Activated naive CD4-positive, alpha-beta T cell treated with anti-CD3 and anti-CD28 coated beads, Interleukin-2, amount 10 ng/mL, durations not matched to agents 7 days and 5 days (primary cell): Measurements from ENCODE around the gene CDK5RAP2.
"Not testable (repeated sequence)": the region's sequence is repeated elsewhere in the genome, so short reads cannot be mapped to it uniquely, and the experiment has no call there.

Source experiments
- CTCF ChIA-PET: fragments of 350-600 bp; sonication (Branson Sonifier 250); formaldehyde crosslinking; loops from one replicate; lab custom pipeline; 2021; ENCODE audit warnings: antibody characterized with exemption; lab: Charles Lee
- DNase-seq: peaks from one replicate; pipeline ENCODE4 v3.0.0-alpha.2; 2020
- H3K27ac Mint-ChIP-seq: one replicate; pipeline ENCODE4 v1.8.0; 2021; ENCODE audit warnings: mild to moderate bottlenecking, moderate library complexity, mixed read lengths
- H3K27me3 Mint-ChIP-seq: one replicate; pipeline ENCODE4 v1.8.0; 2021; ENCODE audit warnings: mild to moderate bottlenecking, mixed read lengths
- H3K36me3 Mint-ChIP-seq: one replicate; pipeline ENCODE4 v1.8.0; 2021; ENCODE audit warnings: mixed read lengths
- H3K4me1 Mint-ChIP-seq: one replicate; pipeline ENCODE4 v1.8.0; 2021; ENCODE audit warnings: mixed read lengths
- H3K4me3 Mint-ChIP-seq: one replicate; pipeline ENCODE4 v1.8.0; 2021; ENCODE audit warnings: mild to moderate bottlenecking, moderate library complexity, mixed read lengths
- H3K9me3 Mint-ChIP-seq: one replicate; pipeline ENCODE4 v1.8.0; 2021; ENCODE audit warnings: mixed read lengths

CDK5RAP2 gene

DNA sequence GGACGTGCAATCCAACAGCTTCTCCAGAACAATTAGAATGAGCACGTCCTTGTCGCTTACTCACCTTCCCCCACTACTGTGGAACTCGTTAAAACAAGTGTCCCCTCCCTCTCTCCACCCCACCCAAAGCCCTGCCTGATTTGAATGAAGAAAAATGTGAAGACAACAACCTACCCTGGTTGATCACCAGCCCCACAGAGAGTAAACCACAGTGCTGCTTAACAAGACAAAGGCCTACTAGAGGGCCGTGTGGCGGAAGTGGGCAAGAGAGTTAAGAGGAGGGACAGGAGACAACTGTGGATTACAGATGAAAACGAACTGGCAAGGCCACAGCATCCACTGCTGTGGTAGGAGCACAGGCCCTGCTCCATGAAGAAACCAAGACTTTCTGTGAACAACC is 51.1 kb downstream of the CDK5RAP2 start:
- Mint-ChIP-seq H3K4me1 (peaks cover 13% of the 10 kb centered on the region), H3K27me3 (no peaks in the 10 kb centered on the region), H3K9me3 (no peaks in the 10 kb centered on the region), H3K27ac (no peak overlapping the region), H3K36me3 (peaks cover 83% of the 10 kb centered on the region), H3K4me3 (no peak overlapping the region)
- CTCF ChIA-PET, result no interaction called here
- DNase-seq, result no peak

DNA sequence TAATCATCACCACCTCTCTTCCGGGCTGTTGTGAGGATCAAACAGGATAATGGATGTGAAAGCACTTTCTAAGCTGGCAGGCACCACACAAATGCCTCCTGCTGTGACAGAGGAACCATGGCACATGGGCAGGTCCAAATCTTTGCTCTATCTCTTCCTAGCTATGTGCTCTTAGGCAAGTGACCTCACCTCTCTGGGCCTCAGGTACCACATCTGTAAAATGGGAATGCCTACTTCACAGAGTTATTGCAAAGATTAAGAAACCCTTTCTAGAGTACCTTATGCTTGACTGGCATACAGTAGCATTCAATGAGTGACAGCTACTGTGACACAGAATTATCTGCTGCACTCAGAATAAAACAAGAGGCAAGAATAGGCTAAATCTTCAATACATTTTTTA is 51.6 kb downstream of the CDK5RAP2 start:
- Mint-ChIP-seq H3K36me3 (peaks cover 85% of the 10 kb centered on the region), H3K9me3 (no peaks in the 10 kb centered on the region), H3K4me1 (peaks cover 10% of the 10 kb centered on the region), H3K27ac (no peak overlapping the region), H3K27me3 (no peaks in the 10 kb centered on the region), H3K4me3 (no peak overlapping the region)
- CTCF ChIA-PET, result no interaction called here
- DNase-seq, result no peak

DNA sequence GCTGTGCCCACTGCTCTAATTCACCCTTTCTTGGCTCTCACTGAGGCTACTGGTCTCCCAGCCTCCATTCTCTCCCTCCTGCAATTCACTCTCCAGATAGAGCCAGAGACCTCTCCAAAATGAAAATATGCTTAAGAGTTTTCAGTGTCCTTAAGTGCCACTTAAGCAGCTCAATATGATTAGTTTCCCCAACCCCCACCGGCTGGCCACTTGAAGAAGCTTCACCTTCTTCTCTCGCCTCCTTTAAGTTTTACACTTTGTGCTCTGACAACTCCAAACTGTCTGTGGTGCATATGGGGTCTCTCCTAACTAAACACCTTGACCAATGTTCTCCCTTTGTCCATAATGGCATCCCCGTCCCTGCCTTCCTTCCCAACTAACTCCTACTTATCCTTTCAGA is 53.4 kb downstream of the CDK5RAP2 start:
- Mint-ChIP-seq H3K27me3 (no peaks in the 10 kb centered on the region), H3K27ac (no peak overlapping the region), H3K9me3 (no peaks in the 10 kb centered on the region), H3K4me3 (no peak overlapping the region), H3K36me3 (peaks cover 81% of the 10 kb centered on the region), H3K4me1 (no peaks in the 10 kb centered on the region)
- DNase-seq, result no peak
- CTCF ChIA-PET, result interaction anchor here (0.6 kb wide), 1 partner anchor 936 kb away, joined by 4 read pairs; no protein-coding TSS in a partner anchor

DNA sequence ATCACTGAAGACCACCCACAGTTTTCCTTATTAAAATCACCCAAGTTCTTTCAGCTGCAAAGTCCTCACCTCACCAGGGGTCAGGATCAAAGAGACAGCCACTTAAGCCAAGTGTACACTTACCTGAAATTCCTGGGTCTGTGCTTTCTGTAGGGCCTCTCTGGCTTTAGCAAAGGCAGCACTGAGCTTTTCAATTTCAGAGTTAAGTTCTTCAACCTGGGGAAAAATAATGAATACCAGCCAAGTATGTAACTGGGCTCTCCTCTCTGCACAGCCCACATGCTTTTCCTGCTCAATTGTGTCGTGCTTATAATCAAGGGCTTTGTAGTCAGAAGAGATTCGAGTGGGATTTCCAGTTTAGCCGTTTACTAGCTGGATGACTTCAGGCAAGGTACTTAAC is 55.1 kb downstream of the CDK5RAP2 start:
- H3K36me3 Mint-ChIP-seq, result peaks cover 71% of the 10 kb centered on the region
- no peaks in the 10 kb centered on the region for H3K27me3 Mint-ChIP-seq
- H3K4me1 Mint-ChIP-seq, result no peaks in the 10 kb centered on the region
- no peak for DNase-seq
- CTCF ChIA-PET, result no interaction called here
- H3K9me3 Mint-ChIP-seq, result no peaks in the 10 kb centered on the region
- no peak overlapping the region for H3K4me3 Mint-ChIP-seq
- no peak overlapping the region for H3K27ac Mint-ChIP-seq

DNA sequence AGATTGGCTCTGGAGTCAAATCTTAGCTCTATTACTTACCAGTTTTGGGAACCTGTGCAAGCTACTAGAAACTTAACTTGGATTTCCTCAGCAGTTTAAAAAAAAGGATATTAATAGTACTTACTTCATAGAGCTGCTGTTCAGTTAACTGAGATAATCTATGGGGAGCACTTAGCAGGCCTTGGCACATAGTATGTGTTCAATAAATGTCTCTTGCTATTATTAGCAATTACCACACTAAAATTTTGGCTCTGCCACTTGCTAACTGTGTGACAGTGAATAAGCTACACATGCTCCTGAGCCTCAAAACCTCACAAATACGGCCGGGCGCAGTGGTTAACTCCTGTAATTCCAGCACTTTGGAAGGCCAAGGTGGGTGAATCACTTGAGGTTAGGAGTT is 55.9 kb downstream of the CDK5RAP2 start:
- Mint-ChIP-seq H3K9me3 (no peaks in the 10 kb centered on the region), H3K36me3 (peaks cover 68% of the 10 kb centered on the region), H3K4me3 (no peak overlapping the region), H3K27ac (no peak overlapping the region), H3K27me3 (no peaks in the 10 kb centered on the region), H3K4me1 (no peaks in the 10 kb centered on the region)
- CTCF ChIA-PET, result no interaction called here
- no peak for DNase-seq

DNA sequence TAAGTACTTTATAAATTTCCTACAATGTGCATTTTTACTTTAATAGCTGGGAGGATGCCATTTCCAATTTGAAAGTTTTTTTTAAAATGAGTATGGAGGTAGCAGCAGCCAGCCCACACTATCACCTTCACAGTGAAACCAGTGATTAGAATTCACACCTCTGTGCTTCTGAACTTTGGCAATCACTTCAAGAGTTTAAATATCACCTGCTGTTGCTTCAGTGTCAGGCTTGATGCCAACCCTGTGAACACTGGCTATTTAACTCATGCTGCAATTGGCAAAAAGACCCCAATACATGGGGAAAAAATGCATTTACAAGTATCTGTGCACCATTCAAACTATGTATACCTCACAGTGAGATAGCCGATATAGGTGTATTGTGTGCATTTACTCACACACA is 57.4 kb downstream of the CDK5RAP2 start:
- H3K4me3 Mint-ChIP-seq, result no peak overlapping the region
- H3K27ac Mint-ChIP-seq, result no peak overlapping the region
- H3K4me1 Mint-ChIP-seq, result no peaks in the 10 kb centered on the region
- CTCF ChIA-PET, result no interaction called here
- no peak for DNase-seq
- H3K36me3 Mint-ChIP-seq, result peaks cover 63% of the 10 kb centered on the region
- H3K27me3 Mint-ChIP-seq, result no peaks in the 10 kb centered on the region
- no peaks in the 10 kb centered on the region for H3K9me3 Mint-ChIP-seq

DNA sequence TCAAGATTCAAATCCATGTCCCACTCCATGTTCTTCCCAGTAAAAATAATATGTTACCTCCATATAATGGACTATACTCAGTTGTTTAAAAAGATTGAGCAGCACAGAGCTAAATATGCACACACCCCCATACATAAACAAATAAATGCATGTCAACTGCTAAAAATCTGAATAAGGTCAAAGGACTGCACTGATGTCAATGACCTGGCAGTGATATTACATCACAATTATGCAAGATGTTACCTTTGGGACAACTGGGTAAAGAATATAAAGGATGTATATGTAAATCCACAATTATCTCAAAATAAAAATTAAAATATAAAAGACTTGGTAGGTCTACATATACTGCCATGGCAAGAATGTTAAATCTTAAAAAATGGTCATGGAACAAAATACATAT is 57.9 kb downstream of the CDK5RAP2 start:
- DNase-seq, result no peak
- Mint-ChIP-seq H3K9me3 (no peaks in the 10 kb centered on the region), H3K27ac (no peak overlapping the region), H3K27me3 (no peaks in the 10 kb centered on the region), H3K36me3 (peaks cover 61% of the 10 kb centered on the region), H3K4me1 (no peaks in the 10 kb centered on the region), H3K4me3 (no peak overlapping the region)
- CTCF ChIA-PET, result no interaction called here

DNA sequence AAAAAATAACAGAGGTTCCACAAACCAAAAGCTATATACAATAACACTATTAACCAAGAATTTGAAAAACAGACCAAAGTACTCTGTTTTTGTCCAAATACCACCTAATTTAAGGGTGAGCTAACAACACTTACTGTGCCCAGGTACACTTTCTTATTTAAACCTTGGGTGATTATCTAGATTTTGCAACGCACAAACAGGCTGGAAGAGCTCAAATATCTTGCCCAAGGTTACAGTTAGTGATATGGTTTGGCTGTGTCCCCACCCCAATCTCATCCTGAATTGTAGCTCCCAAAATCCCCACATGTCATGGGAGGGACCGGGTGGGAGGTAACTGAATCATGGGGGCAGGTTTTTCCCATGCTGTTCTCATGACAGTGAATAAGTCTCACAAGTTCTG is 58.9 kb downstream of the CDK5RAP2 start:
- CTCF ChIA-PET, result interaction anchor here (1.2 to 1.8 kb wide), 3 partner anchors 10 to 11 kb away, joined by 3 to 5 read pairs (median 5); no protein-coding TSS in a partner anchor
- peaks cover 58% of the 10 kb centered on the region for H3K36me3 Mint-ChIP-seq
- no peak for DNase-seq
- no peaks in the 10 kb centered on the region for H3K27me3 Mint-ChIP-seq
- H3K27ac Mint-ChIP-seq, result no peak overlapping the region
- H3K4me1 Mint-ChIP-seq, result no peaks in the 10 kb centered on the region
- no peak overlapping the region for H3K4me3 Mint-ChIP-seq
- no peaks in the 10 kb centered on the region for H3K9me3 Mint-ChIP-seq

DNA sequence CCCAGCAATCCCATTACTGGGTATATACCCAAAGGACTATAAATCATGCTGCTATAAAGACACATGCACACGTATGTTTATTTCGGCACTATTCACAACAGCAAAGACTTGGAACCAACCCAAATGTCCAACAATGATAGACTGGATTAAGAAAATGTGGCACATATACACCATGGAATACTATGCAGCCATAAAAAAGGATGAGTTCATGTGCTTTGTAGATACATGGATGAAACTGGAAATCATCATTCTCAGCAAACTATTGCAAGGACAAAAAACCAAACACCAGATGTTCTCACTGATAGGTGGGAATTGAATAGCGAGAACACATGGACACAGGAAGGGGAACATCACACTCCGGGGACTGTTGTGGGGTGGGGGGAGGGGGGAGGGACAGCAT is 64.0 kb downstream of the CDK5RAP2 start:
- DNase-seq, H3K27me3 Mint-ChIP-seq, CTCF ChIA-PET, H3K9me3 Mint-ChIP-seq, H3K4me3 Mint-ChIP-seq, H3K4me1 Mint-ChIP-seq, H3K27ac Mint-ChIP-seq: not testable (repeated sequence)
- peaks cover 69% of the 10 kb centered on the region for H3K36me3 Mint-ChIP-seq

DNA sequence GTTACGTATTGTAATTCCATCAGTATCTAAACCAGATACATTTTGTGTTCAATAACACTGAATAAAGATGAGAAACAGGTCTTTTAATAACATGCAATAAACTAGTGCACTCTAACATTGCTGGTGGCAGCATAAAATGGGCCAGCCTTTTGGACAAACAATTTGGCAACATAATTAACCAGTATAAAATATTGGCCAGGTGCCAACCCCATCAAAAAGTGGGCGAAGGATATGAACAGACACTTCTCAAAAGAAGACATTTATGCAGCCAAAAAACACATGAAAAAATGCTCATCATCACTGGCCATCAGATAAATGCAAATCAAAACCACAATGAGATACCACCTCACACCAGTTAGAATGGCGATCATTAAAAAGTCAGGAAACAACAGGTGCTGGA is 64.5 kb downstream of the CDK5RAP2 start:
- H3K27me3 Mint-ChIP-seq, H3K27ac Mint-ChIP-seq, H3K4me3 Mint-ChIP-seq, CTCF ChIA-PET, H3K9me3 Mint-ChIP-seq, H3K4me1 Mint-ChIP-seq, DNase-seq: not testable (repeated sequence)
- H3K36me3 Mint-ChIP-seq, result peaks cover 72% of the 10 kb centered on the region

DNA sequence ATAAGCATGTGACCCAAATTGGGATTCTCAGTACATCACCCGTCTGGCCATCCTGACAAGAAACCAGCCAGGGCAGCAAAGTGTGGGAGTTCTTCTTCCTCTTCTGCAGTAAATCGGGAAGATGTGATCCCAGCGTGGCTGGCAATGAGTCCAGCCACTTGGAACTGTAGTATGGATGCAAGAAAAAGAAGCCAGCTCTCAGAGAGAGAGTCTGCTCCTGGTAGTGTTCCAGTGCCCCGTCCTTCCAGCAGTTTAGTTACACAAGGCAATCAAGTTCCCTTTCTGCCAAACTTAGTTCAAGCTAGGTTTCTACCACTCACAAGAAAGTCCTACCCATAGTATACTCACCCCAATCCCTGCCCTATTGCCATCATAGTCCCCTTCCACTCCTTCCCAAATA is 65.6 kb downstream of the CDK5RAP2 start:
- Mint-ChIP-seq H3K9me3 (peaks cover 4% of the 10 kb centered on the region), H3K4me3 (no peak overlapping the region), H3K36me3 (peaks cover 77% of the 10 kb centered on the region), H3K27ac (no peak overlapping the region), H3K4me1 (no peaks in the 10 kb centered on the region), H3K27me3 (no peaks in the 10 kb centered on the region)
- DNase-seq, result no peak
- CTCF ChIA-PET, result interaction anchor here (1.7 kb wide), 1 partner anchor 23 kb away, joined by 4 read pairs; no protein-coding TSS in a partner anchor

DNA sequence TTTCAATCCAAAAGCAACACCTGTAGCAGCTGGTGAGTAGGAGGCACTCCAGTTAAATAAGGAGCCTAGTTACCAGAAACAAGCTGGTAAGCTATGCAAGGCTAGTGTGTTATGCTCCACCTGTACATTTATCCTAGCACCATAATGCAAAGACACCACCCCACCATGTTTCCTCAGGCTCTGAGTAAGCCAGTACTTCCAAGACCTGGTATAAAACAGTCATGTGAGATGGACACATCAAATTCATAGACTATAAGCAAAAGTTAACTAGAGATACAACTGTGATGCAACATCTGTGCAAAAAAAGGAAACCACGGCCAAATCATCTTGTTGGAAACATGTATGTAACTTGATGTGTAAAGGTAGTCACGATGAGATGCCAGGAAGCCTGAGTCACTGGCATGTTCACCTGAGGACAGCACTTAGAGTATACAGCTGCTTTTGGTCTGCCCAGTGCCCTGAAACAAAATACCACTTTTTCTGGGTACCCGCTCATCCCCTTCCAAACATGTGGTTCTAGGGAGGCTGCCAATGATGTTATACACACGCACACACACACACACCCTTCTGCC is 66.1 kb downstream of the CDK5RAP2 start:
- Mint-ChIP-seq H3K27me3 (no peaks in the 10 kb centered on the region), H3K9me3 (peaks cover 4% of the 10 kb centered on the region), H3K4me1 (no peaks in the 10 kb centered on the region), H3K4me3 (no peak overlapping the region), H3K27ac (no peak overlapping the region), H3K36me3 (peaks cover 81% of the 10 kb centered on the region)
- CTCF ChIA-PET, result interaction anchor here (1.7 kb wide), 1 partner anchor 23 kb away, joined by 4 read pairs; no protein-coding TSS in a partner anchor
- no peak for DNase-seq

DNA sequence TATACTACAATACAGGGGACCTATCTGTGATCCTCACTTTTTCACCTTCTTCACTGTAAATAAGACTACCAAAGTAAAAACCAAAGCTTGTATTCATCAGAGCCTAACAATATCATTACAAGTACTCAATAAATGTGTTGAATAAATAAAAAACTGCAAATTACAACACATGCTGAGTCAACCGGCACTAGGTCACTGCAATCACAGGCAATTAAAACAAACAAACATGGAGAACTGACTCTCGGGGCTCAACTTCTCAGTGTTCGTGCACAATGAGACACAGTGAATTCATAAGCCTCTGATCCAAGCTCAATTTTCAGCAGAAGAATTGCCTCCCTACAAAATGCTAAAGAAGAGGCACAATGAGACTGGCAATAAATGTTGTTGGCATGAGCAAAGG is 69.2 kb downstream of the CDK5RAP2 start:
- Mint-ChIP-seq H3K27ac (no peak overlapping the region), H3K4me1 (no peaks in the 10 kb centered on the region), H3K27me3 (no peaks in the 10 kb centered on the region), H3K9me3 (peaks cover 9% of the 10 kb centered on the region), H3K4me3 (no peak overlapping the region), H3K36me3 (peaks cover 88% of the 10 kb centered on the region)
- CTCF ChIA-PET, result interaction anchor here (1.1 kb wide), 1 partner anchor 10 kb away, joined by 3 read pairs; no protein-coding TSS in a partner anchor
- no peak for DNase-seq

DNA sequence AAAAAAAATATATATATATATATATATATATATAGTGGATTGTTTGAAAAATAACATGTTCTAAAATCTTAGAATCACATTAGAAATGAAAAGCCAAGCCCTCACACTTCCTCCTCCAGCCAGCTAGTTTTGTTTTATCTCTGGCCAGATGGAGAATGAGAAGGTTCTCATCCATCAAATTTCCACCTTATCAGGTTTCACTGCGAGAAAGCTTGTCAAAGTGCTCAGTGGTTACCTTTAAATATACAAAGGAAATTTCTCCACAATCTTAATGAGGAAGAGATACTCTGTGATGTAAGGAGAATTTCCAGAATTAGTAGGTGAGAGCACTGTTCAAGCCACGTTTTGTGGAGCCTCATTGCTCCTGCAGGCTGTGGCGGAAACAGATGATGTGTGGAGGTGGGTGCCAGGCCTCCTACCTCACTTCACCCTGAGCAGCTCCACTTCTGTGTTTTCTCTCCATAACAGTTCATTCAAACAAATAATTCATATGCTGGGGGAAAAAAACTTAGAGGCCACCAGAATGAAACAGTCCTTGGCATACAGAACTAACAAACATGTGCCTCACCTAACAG is 71.9 kb downstream of the CDK5RAP2 start:
- H3K27me3 Mint-ChIP-seq, result no peaks in the 10 kb centered on the region
- CTCF ChIA-PET, result no interaction called here
- H3K27ac Mint-ChIP-seq, result no peak overlapping the region
- H3K9me3 Mint-ChIP-seq, result peaks cover 9% of the 10 kb centered on the region
- H3K4me1 Mint-ChIP-seq, result no peaks in the 10 kb centered on the region
- no peak for DNase-seq
- H3K36me3 Mint-ChIP-seq, result peaks cover 87% of the 10 kb centered on the region
- no peak overlapping the region for H3K4me3 Mint-ChIP-seq

DNA sequence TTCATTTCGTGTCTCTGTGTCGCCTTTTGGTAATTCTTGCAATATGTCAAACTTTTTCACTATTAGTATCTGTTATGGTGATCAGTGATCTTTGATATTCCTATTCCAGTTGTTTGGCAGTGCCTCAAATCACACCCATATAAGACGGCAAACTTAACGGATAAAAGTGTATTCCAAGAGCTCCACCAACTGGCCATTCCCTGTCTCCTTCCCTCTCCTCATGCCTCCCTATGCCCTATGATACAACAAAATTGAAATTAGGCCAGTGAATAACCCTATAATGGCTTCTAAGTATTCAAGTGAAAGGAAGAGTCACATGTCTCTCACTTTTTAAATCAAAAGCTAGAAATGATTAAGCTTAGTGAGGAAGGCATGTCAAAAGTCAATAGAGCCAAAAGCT is 74.8 kb downstream of the CDK5RAP2 start:
- CTCF ChIA-PET, result no interaction called here
- H3K4me3 Mint-ChIP-seq, result no peak overlapping the region

More for the DNA sequence above, 74.8 kb downstream of the CDK5RAP2 start:
- DNase-seq, result no peak
- H3K9me3 Mint-ChIP-seq, result peaks cover 5% of the 10 kb centered on the region
- no peak overlapping the region for H3K27ac Mint-ChIP-seq
- H3K36me3 Mint-ChIP-seq, result peaks cover 81% of the 10 kb centered on the region
- no peaks in the 10 kb centered on the region for H3K4me1 Mint-ChIP-seq
- H3K27me3 Mint-ChIP-seq, result no peaks in the 10 kb centered on the region
